Brain microvascular endothelial cell (primary cell): Measurements from ENCODE around the gene FGF11.

Experiments used
- DNase-seq: peaks from one replicate; pipeline ENCODE4 v3.0.0-alpha.2; 2020
- H3K27ac ChIP-seq: fragments of 250-450 bp; sonication (Bioruptor Pico); 2 replicates; pipeline ENCODE4 v1.5.1; 2020; ENCODE audit warnings: mild to moderate bottlenecking, moderate library complexity
- H3K27me3 ChIP-seq: fragments of 250-450 bp; sonication (Bioruptor Pico); replicated peaks from 2 replicates; pipeline ENCODE4 v1.5.1; 2020; ENCODE audit warnings: mild to moderate bottlenecking
- H3K36me3 ChIP-seq: fragments of 250-450 bp; sonication (Bioruptor Pico); replicated peaks from 2 replicates; pipeline ENCODE4 v1.5.1; 2020; ENCODE audit warnings: mild to moderate bottlenecking
- H3K4me3 ChIP-seq: 2 replicates; pipeline ENCODE4 v1.5.1; 2011; ENCODE audit warnings: low read depth, mild to moderate bottlenecking, control low read depth, low read length, moderate library complexity
- CTCF ChIP-seq: IDR thresholded peaks from 2 replicates; pipeline ENCODE4 v1.5.1; 2011; ENCODE audit warnings: low read depth, mild to moderate bottlenecking, moderate library complexity, low read length, control low read depth, inconsistent platforms; ENCODE audit errors: missing control alignments
- in situ Hi-C: cut with HindIII; loops from 2 replicates; pipeline ENCODE4 v1.10.0; 2017; ENCODE audit warnings: low sequenced_read_pairs, low pct_ligation_motif_present

The FGF11 gene

GRCh38 chr17:7418472-7419152 is 20.7 kb upstream of the FGF11 start:
- peaks cover 9% of the 10 kb centered on the region for H3K36me3 ChIP-seq
- no peaks in the 10 kb centered on the region for H3K27me3 ChIP-seq
- no peak overlapping the region for H3K27ac ChIP-seq
- no peak overlapping the region for H3K4me3 ChIP-seq
- TF ChIP-seq CTCF = no peak
- in situ Hi-C loops = no loop called here
- DNase-seq = no peak

GRCh38 chr17:7419819-7420610 is 19.3 kb upstream of the FGF11 start, which contains the start of gene SPEM1:
TSS of gene SPEM1 (plus strand) at chr17:7420324. CDS start at chr17:7420385, 61 bp downstream.
- no peak for DNase-seq
- in situ Hi-C loops = no loop called here
- H3K4me3 ChIP-seq = no peak within 1 kb of the TSS
- no peak within 1 kb of the TSS for H3K27ac ChIP-seq
- H3K27me3 ChIP-seq = no peaks in the 10 kb centered on the region
- peaks cover 8% of the 10 kb centered on the region for H3K36me3 ChIP-seq
- TF ChIP-seq CTCF = no peak

GRCh38 chr17:7421186-7421585 is 18.1 kb upstream of the FGF11 start:
- no peak for TF ChIP-seq CTCF
- Histone ChIP-seq H3K4me3 (no peak overlapping the region), H3K27ac (no peak overlapping the region), H3K27me3 (no peaks in the 10 kb centered on the region), H3K36me3 (no peaks in the 10 kb centered on the region)
- no peak for DNase-seq
- in situ Hi-C loops = no loop called here

- no peak overlapping the region for H3K4me3 ChIP-seq
- no peak for TF ChIP-seq CTCF
- no peak for DNase-seq
- H3K27me3 ChIP-seq = no peaks in the 10 kb centered on the region
- in situ Hi-C loops = no loop called here
- no peak overlapping the region for H3K27ac ChIP-seq
- no peaks in the 10 kb centered on the region for H3K36me3 ChIP-seq
Observed at GRCh38 chr17:7423679-7424078, 15.6 kb upstream of the FGF11 start.

- H3K36me3 ChIP-seq = no peaks in the 10 kb centered on the region
- no peak for TF ChIP-seq CTCF
- no peak for DNase-seq
- H3K4me3 ChIP-seq = no peak within 1 kb of the TSS
- H3K27me3 ChIP-seq = no peaks in the 10 kb centered on the region
- in situ Hi-C loops = no loop called here
- H3K27ac ChIP-seq = no peak within 1 kb of the TSS
Observed at GRCh38 chr17:7425316-7425715, 14.0 kb upstream of the FGF11 start, which contains the start of gene SPEM2. TSS of gene SPEM2 (plus strand) at chr17:7425616. CDS start at chr17:7425689, 73 bp downstream.
